Measurements from ENCODE around the gene C10orf67.

GRCh38 chr10:23331567-23332301 lies 12.9 kb downstream of the C10orf67 start:
- TF ChIP-seq, protein P1, sequence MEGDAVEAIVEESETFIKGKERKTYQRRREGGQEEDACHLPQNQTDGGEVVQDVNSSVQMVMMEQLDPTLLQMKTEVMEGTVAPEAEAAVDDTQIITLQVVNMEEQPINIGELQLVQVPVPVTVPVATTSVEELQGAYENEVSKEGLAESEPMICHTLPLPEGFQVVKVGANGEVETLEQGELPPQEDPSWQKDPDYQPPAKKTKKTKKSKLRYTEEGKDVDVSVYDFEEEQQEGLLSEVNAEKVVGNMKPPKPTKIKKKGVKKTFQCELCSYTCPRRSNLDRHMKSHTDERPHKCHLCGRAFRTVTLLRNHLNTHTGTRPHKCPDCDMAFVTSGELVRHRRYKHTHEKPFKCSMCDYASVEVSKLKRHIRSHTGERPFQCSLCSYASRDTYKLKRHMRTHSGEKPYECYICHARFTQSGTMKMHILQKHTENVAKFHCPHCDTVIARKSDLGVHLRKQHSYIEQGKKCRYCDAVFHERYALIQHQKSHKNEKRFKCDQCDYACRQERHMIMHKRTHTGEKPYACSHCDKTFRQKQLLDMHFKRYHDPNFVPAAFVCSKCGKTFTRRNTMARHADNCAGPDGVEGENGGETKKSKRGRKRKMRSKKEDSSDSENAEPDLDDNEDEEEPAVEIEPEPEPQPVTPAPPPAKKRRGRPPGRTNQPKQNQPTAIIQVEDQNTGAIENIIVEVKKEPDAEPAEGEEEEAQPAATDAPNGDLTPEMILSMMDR (IDR thresholded peaks at IDR 0.05; ENCODE audit: control extremely low read depth in 1 of 3, insufficient read depth in 1 of 3, low read depth in 1 of 3, low read length in 3 of 3), result no peak
- no peak for TF ChIP-seq POLR2A (IDR thresholded peaks at IDR 0.05; ENCODE audit: control extremely low read depth in 1 of 2, low read depth in 2 of 2, low read length in 2 of 2)
- TF ChIP-seq TEAD4 (IDR thresholded peaks at IDR 0.05; ENCODE audit: low read depth, low read length), result no peak
- no peak for TF ChIP-seq TBP (IDR thresholded peaks at IDR 0.05; ENCODE audit: low read depth, low read length)
- no peak for TF ChIP-seq EP300 (IDR thresholded peaks at IDR 0.05; ENCODE audit: borderline replicate concordance in 1 of 2, low read depth in 2 of 2, low read length in 2 of 2)
- TF ChIP-seq RAD21 (IDR thresholded peaks at IDR 0.05 in 1 of 2, conservative IDR thresholded peaks at IDR 0.05 in 1 of 2; ENCODE audit: low read depth in 2 of 2, low read length in 2 of 2), result no peak
- no peak for TF ChIP-seq POLR2AphosphoS5 (IDR thresholded peaks at IDR 0.05; ENCODE audit: low read depth, low read length)
- no peak for TF ChIP-seq ZNF274 (IDR thresholded peaks at IDR 0.05; ENCODE audit: borderline replicate concordance, extremely low read depth, low read length)

All from H1 (cell line).